ENCODE results near the gene CDC5L.

GRCh38 chr6:44390158-44390683 is 2.7 kb downstream of the CDC5L start:
- no peak for TF ChIP-seq POLR2A (IDR thresholded peaks at IDR 0.05)
- no peak for TF ChIP-seq CTCF (IDR thresholded peaks at IDR 0.05)
- TF ChIP-seq POLR2AphosphoS5 (IDR thresholded peaks at IDR 0.05) = no peak

All from upper lobe of left lung (tissue), 4 donors.